H9 (cell line): ENCODE results near the gene PRDM11. TPM values are rescaled to one million over a fixed set of nuclear protein-coding genes. Genes with fewer than 3 reads are reported as not detected.

ENCODE experiments used
- DNase-seq: peaks from one replicate; pipeline ENCODE4 v3.0.0-alpha.2; 2017
- H2AFZ ChIP-seq: one replicate; pipeline ENCODE4 v1.6.1; 2013; ENCODE audit warnings: mild to moderate bottlenecking, low read length, control low read depth, moderate library complexity
- H2AK5ac ChIP-seq: 2 replicates; pipeline ENCODE4 v1.6.1; 2013; ENCODE audit warnings: low read length, control low read depth, mixed read lengths; ENCODE audit not compliant: insufficient read length
- H2BK120ac ChIP-seq: one replicate; pipeline ENCODE4 v1.6.1; 2013; ENCODE audit warnings: low read depth, mild to moderate bottlenecking, low read length, control low read depth, inconsistent platforms; ENCODE audit not compliant: poor library complexity, severe bottlenecking
- H2BK12ac ChIP-seq: 2 replicates; pipeline ENCODE4 v1.6.1; 2013; ENCODE audit warnings: low read length, control low read depth, mixed read lengths, low read depth; ENCODE audit not compliant: insufficient read length
- H2BK15ac ChIP-seq: 2 replicates; pipeline ENCODE4 v1.6.1; 2013; ENCODE audit warnings: low read depth, low read length, control low read depth
- H2BK20ac ChIP-seq: one replicate; pipeline ENCODE4 v1.6.1; 2013; ENCODE audit warnings: low read depth, mild to moderate bottlenecking, low read length, control low read depth, inconsistent platforms; ENCODE audit not compliant: poor library complexity, severe bottlenecking
- H2BK5ac ChIP-seq: 2 replicates; pipeline ENCODE4 v1.6.1; 2013; ENCODE audit warnings: low read length, control low read depth, mixed read lengths; ENCODE audit not compliant: insufficient read length
- H3K14ac ChIP-seq: 2 replicates; pipeline ENCODE4 v1.6.1; 2013; ENCODE audit warnings: low read length, control low read depth; ENCODE audit not compliant: insufficient read depth
- H3K18ac ChIP-seq: 2 replicates; pipeline ENCODE4 v1.6.1; 2013; ENCODE audit warnings: low read depth, mild to moderate bottlenecking, mixed read lengths, low read length, control low read depth; ENCODE audit not compliant: insufficient read length
- H3K23ac ChIP-seq: 2 replicates; pipeline ENCODE4 v1.6.1; 2013; ENCODE audit warnings: low read length, control low read depth, mixed read lengths, low read depth; ENCODE audit not compliant: insufficient read length
- H3K23me2 ChIP-seq: 2 replicates; pipeline ENCODE4 v1.6.1; 2013; ENCODE audit warnings: low read depth, mild to moderate bottlenecking, mixed read lengths, low read length, control low read depth; ENCODE audit not compliant: insufficient read length, poor library complexity, severe bottlenecking
- H3K27ac ChIP-seq: 2 replicates; pipeline ENCODE4 v1.5.1; 2013; ENCODE audit warnings: low read length, control low read depth, mixed read lengths, low read depth; ENCODE audit not compliant: insufficient read length
- H3K27me3 ChIP-seq: 2 replicates; pipeline ENCODE4 v1.6.1; 2013; ENCODE audit warnings: low read length, control low read depth, inconsistent platforms; ENCODE audit not compliant: insufficient read depth
- H3K4ac ChIP-seq: 2 replicates; pipeline ENCODE4 v1.6.1; 2013; ENCODE audit warnings: low read depth, mild to moderate bottlenecking, control low read depth, inconsistent platforms, low read length, moderate library complexity
- H3K4me1 ChIP-seq: 2 replicates; pipeline ENCODE4 v1.6.1; 2013; ENCODE audit warnings: low read length, control low read depth, inconsistent platforms; ENCODE audit not compliant: insufficient read depth
- H3K4me2 ChIP-seq: 2 replicates; pipeline ENCODE4 v1.6.1; 2013; ENCODE audit warnings: low read length, control low read depth, mixed read lengths; ENCODE audit not compliant: insufficient read length, insufficient read depth
- H3K56ac ChIP-seq: 2 replicates; pipeline ENCODE4 v1.6.1; 2013; ENCODE audit warnings: low read depth, mild to moderate bottlenecking, mixed read lengths, low read length, control low read depth; ENCODE audit not compliant: insufficient read length
- H3K79me1 ChIP-seq: 2 replicates; pipeline ENCODE4 v1.6.1; 2013; ENCODE audit warnings: low read depth, mild to moderate bottlenecking, moderate library complexity, low read length, control low read depth, inconsistent platforms; ENCODE audit not compliant: insufficient read depth, poor library complexity, severe bottlenecking
- H3K79me2 ChIP-seq: 2 replicates; pipeline ENCODE4 v1.6.1; 2013; ENCODE audit warnings: low read length, control low read depth, inconsistent platforms; ENCODE audit not compliant: insufficient read depth
- H3K9ac ChIP-seq: 2 replicates; pipeline ENCODE4 v1.6.1; 2013; ENCODE audit warnings: low read length, control low read depth, mixed read lengths; ENCODE audit not compliant: insufficient read length; ENCODE audit errors: extremely low read depth
- H3K9me3 ChIP-seq: one replicate; pipeline ENCODE4 v1.6.1; 2013; ENCODE audit warnings: low read depth, low read length, inconsistent platforms; ENCODE audit not compliant: control insufficient read depth
- H3T11ph ChIP-seq: one replicate; pipeline ENCODE4 v1.6.1; 2013; ENCODE audit warnings: mild to moderate bottlenecking, low read length, control low read depth, inconsistent platforms
- H4K20me1 ChIP-seq: one replicate; pipeline ENCODE4 v1.6.1; 2013; ENCODE audit not compliant: control insufficient read depth, insufficient read length, insufficient read depth
- H4K5ac ChIP-seq: 2 replicates; pipeline ENCODE4 v1.6.1; 2013; ENCODE audit warnings: low read depth, mild to moderate bottlenecking, mixed read lengths, low read length, control low read depth; ENCODE audit not compliant: insufficient read length
- H4K8ac ChIP-seq: replicated peaks from 2 replicates; pipeline ENCODE4 v1.6.1; 2013; ENCODE audit warnings: low read length, control low read depth, mixed read lengths, low read depth; ENCODE audit not compliant: insufficient read length
- H4K91ac ChIP-seq: 2 replicates; pipeline ENCODE4 v1.6.1; 2013; ENCODE audit warnings: low read depth, mild to moderate bottlenecking, moderate library complexity, mixed read lengths, low read length, control low read depth; ENCODE audit not compliant: insufficient read length
- H3K27ac Mint-ChIP-seq, 3 experiments: 2 replicates in 2 of 3; 3 replicates in 1 of 3; pipeline ENCODE4 v1.8.0; 2020 to 2021; ENCODE audit warnings: mixed read lengths in 3 of 3, mild to moderate bottlenecking in 1 of 3, moderate library complexity in 1 of 3
- H3K27me3 Mint-ChIP-seq: 2 replicates; pipeline ENCODE4 v1.8.0; 2021; ENCODE audit warnings: low read depth, mild to moderate bottlenecking, moderate library complexity, mixed read lengths
- H3K36me3 Mint-ChIP-seq, 3 experiments: 2 replicates in 2 of 3; 3 replicates in 1 of 3; pipeline ENCODE4 v1.8.0; 2020 to 2021; ENCODE audit warnings: low read depth in 3 of 3, mixed read lengths in 3 of 3; ENCODE audit not compliant: insufficient read depth in 1 of 3
- H3K4me1 Mint-ChIP-seq, 2 experiments: 2 replicates each; pipeline ENCODE4 v1.8.0; 2020; ENCODE audit warnings: mixed read lengths in 2 of 2
- H3K4me3 Mint-ChIP-seq, 2 experiments: 2 replicates in 1 of 2; 3 replicates in 1 of 2; pipeline ENCODE4 v1.8.0; 2020 to 2021; ENCODE audit warnings: mild to moderate bottlenecking in 2 of 2, mixed read lengths in 2 of 2, moderate library complexity in 1 of 2
- H3K9me3 Mint-ChIP-seq, 2 experiments: 2 replicates in 1 of 2; 3 replicates in 1 of 2; pipeline ENCODE4 v1.8.0; 2020; ENCODE audit warnings: mild to moderate bottlenecking in 2 of 2, mixed read lengths in 2 of 2, moderate library complexity in 1 of 2
- WGBS: extraction: QIAGEN DNeasy Blood & Tissue Kit; methylation state at CpG from one replicate; pipeline ENCODE4 v1.1.7; 2013; ENCODE audit warnings: missing lambda C conversion rate, low lambda C conversion rate, mixed read lengths; ENCODE audit not compliant: insufficient read length; ENCODE audit errors: extremely low coverage; 5-methylcytosine and 5-hydroxymethylcytosine counted together
- total RNA-seq: library from RNA; stranded (reverse); gene quantifications from 2 replicates; pipeline ENCODE4 v1.2.1, GENCODE V29; 2021
- TF ChIP-seq, protein P1 (sequence below): fragments of 200-600 bp; sonication (generic); conservative IDR thresholded peaks from 3 replicates; pipeline ENCODE4 v1.8.0; 2021; ENCODE audit warnings: antibody characterized with exemption, mild to moderate bottlenecking

Gene PRDM11
- total RNA-seq, 1 experiment from 2014 or later, result 11.5 TPM

DNA sequence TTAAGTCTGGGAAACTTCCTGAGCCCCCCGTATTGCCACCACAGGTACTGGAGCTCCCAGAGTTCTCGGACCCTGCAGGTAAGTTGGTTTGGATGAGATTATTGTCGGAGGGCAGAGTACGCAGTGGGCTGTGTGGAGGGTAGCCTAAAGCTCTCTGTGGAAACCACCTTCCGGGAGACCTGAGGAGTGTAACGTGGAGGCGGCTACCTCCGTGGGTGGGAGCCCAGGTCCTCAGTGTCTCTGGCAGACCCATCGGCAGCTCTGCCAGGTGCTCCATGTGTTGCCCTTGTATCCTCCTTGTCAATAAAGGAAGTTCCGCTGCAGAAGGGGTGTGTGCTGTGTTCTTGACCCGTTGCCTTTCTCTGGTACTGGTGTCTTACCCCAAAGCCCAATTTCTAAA lies 78.3 kb downstream of the PRDM11 start:
- peaks cover 18 to 27% (median 21%) of the 10 kb centered on the region in 3 experiments; a peak in 6 of 7 replicates for H3K36me3 Mint-ChIP-seq
- H2BK20ac ChIP-seq, result no peak overlapping the region

More for the DNA sequence above, 78.3 kb downstream of the PRDM11 start:
- Histone ChIP-seq H2BK120ac (no peak overlapping the region), H3K79me1 (no peaks in the 10 kb centered on the region), H3K79me2 (no peaks in the 10 kb centered on the region), H2AK5ac (no peak overlapping the region), H2BK15ac (no peak overlapping the region), H3T11ph (no peak overlapping the region), H2BK12ac (no peak overlapping the region), H3K4ac (no peak overlapping the region), H3K4me2 (no peak overlapping the region), H3K56ac (no peak overlapping the region), H3K9ac (no peak overlapping the region), H3K27ac (no peak overlapping the region), H4K91ac (no peak overlapping the region), H2AFZ (no peak overlapping the region), H3K9me3 (no peaks in the 10 kb centered on the region), H3K14ac (no peak overlapping the region), H3K27me3 (no peaks in the 10 kb centered on the region), H3K18ac (no peak overlapping the region), H4K5ac (no peak overlapping the region), H3K23me2 (no peaks in the 10 kb centered on the region), H3K4me1 (no peaks in the 10 kb centered on the region), H2BK5ac (no peak overlapping the region), H4K8ac (no peak overlapping the region), H3K23ac (no peak overlapping the region), H4K20me1 (no peaks in the 10 kb centered on the region)
- no peaks in the 10 kb centered on the region; a peak in 1 of 4 replicates for H3K4me1 Mint-ChIP-seq
- WGBS, result no CpG with 5 or more reads among the region's 11 CpGs
- H3K27ac Mint-ChIP-seq, result no peak overlapping the region
- H3K27me3 Mint-ChIP-seq, result no peaks in the 10 kb centered on the region
- DNase-seq, result no peak
- TF ChIP-seq, protein P1, sequence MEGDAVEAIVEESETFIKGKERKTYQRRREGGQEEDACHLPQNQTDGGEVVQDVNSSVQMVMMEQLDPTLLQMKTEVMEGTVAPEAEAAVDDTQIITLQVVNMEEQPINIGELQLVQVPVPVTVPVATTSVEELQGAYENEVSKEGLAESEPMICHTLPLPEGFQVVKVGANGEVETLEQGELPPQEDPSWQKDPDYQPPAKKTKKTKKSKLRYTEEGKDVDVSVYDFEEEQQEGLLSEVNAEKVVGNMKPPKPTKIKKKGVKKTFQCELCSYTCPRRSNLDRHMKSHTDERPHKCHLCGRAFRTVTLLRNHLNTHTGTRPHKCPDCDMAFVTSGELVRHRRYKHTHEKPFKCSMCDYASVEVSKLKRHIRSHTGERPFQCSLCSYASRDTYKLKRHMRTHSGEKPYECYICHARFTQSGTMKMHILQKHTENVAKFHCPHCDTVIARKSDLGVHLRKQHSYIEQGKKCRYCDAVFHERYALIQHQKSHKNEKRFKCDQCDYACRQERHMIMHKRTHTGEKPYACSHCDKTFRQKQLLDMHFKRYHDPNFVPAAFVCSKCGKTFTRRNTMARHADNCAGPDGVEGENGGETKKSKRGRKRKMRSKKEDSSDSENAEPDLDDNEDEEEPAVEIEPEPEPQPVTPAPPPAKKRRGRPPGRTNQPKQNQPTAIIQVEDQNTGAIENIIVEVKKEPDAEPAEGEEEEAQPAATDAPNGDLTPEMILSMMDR, result no peak
- H3K9me3 Mint-ChIP-seq, result no peaks in the 10 kb centered on the region
- no peak overlapping the region for H3K4me3 Mint-ChIP-seq
